ENCODE data around the gene SHISAL1. TPM values are rescaled to one million over a fixed set of nuclear protein-coding genes. Genes with fewer than 3 reads are reported as not detected.

Gene SHISAL1
- total RNA-seq, 1 experiment from 2014 or later: 1.1 TPM

DNA sequence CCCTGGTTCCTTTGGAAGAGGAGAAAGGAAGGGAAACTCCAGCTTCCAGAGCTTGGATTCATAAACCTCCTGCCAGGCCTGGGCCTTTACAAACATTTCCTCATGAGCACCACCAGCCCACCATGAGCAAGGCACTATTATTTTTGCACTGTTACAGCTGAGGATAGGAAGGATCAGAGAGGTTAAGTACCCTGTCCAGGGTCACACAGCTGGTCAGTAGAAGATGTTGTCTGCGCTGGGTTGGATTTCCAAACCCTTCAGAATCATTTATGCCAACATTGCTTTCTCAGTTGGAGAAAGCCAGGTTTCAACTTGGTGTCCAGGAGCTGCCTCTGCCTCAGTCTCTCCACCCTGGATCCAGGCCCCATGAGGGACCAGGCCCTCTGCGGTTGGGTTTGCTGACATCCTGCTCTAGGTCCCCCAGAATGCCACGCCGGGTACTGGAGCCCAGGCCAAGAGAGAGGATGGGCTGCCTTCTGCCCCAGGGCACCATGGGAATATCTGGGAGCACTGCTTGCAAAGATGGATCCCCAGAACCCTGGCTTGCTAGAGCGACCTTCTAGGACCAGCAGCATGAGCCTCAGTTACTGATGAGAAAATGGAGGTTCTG lies 29.7 kb upstream of the SHISAL1 start:
- no peaks in the 10 kb centered on the region for H3K9me3 ChIP-seq (ENCODE audit: low read length)
- ATAC-seq: no peak
- no peaks in the 10 kb centered on the region for H3K27me3 ChIP-seq (ENCODE audit: low read length)
- H3K27ac ChIP-seq (ENCODE audit: low read length): no peak overlapping the region
- CTCF ChIA-PET: no interaction called here
- H3K36me3 ChIP-seq (ENCODE audit: low read depth, low read length): no peaks in the 10 kb centered on the region
- no TSS peak for BruUV-seq (replicated peaks)
- H3K79me2 ChIP-seq (ENCODE audit: low read length): no peaks in the 10 kb centered on the region
- no peak overlapping the region for H3K4me3 ChIP-seq (ENCODE audit: low read length)
- H4K20me1 ChIP-seq (ENCODE audit: low read length): no peaks in the 10 kb centered on the region
- no peak overlapping the region for H3K9ac ChIP-seq (ENCODE audit: low read length)
- H3K4me1 ChIP-seq (ENCODE audit: insufficient read depth, low read length): peaks cover 16% of the 10 kb centered on the region; the same call in 1 of the 2 replicates
- intact Hi-C loops (cut with micrococcal nuclease): no loop called here
- H3F3A ChIP-seq (ENCODE audit: low read length, unreplicated experiment): no peaks in the 10 kb centered on the region
- no peaks in the 10 kb centered on the region for H3K9me2 ChIP-seq (replicated peaks; ENCODE audit: low read length)
- TF ChIP-seq, protein P1, sequence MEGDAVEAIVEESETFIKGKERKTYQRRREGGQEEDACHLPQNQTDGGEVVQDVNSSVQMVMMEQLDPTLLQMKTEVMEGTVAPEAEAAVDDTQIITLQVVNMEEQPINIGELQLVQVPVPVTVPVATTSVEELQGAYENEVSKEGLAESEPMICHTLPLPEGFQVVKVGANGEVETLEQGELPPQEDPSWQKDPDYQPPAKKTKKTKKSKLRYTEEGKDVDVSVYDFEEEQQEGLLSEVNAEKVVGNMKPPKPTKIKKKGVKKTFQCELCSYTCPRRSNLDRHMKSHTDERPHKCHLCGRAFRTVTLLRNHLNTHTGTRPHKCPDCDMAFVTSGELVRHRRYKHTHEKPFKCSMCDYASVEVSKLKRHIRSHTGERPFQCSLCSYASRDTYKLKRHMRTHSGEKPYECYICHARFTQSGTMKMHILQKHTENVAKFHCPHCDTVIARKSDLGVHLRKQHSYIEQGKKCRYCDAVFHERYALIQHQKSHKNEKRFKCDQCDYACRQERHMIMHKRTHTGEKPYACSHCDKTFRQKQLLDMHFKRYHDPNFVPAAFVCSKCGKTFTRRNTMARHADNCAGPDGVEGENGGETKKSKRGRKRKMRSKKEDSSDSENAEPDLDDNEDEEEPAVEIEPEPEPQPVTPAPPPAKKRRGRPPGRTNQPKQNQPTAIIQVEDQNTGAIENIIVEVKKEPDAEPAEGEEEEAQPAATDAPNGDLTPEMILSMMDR (conservative IDR thresholded peaks at IDR 0.05; ENCODE audit: low read depth, low read length): no peak
- TF ChIP-seq EZH2phosphoT487 (IDR thresholded peaks at IDR 0.05; ENCODE audit: borderline replicate concordance, low read length): no peak
- no peak for TF ChIP-seq EZH2 (IDR thresholded peaks at IDR 0.05; ENCODE audit: low read length, unreplicated experiment)
- POLR2A ChIA-PET (ENCODE audit: unreplicated experiment): no interaction called here
- H2AFZ ChIP-seq (ENCODE audit: low read length): no peak overlapping the region
- no peak for DNase-seq
- H3K4me2 ChIP-seq (ENCODE audit: low read length): no peak overlapping the region

DNA sequence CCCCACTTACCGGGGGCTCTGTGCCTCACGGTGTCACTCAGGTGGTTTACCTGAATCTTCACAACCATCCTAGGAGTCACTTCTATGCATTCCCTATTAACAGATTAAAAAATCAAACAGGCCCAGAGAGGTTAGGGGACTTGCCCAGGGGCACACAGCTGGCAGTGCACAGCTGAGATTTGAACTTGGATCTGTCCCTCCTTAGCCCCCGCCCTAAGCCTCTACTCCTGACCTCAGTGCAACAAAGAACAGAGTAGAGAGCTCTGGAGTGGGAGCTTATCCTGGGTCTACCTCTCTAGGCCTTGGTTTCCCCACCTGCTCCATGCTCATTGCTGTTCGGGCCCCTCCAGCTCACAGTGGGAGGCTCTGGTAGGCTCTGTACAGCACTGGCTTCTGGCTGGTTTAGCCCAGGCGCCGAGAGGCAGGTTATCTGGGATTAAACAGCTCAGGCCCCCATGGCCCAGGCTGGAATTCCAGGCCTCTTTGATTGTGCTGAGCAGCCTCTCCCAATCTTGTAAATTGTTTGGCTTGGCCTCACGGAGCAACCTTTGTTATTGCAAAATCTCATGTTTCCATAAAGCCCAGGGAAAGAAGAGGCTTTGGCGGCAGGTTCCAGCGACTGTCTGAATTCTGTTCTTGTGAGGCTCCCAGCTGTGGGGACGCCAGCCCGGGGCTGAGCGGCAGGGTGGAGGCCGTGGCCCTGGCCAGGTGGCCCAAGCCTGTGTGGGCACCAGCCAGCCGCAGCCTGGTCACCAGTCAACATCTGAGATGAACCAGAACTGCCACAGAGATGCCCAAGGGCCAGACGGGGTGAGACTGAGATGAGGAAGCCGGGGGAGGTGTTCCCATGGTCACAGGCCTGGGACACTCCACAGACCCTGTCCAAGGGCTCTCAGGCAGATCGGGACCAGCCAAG lies 28.9 kb upstream of the SHISAL1 start:
- H3F3A ChIP-seq (ENCODE audit: low read length, unreplicated experiment): no peaks in the 10 kb centered on the region
- no peaks in the 10 kb centered on the region for H3K36me3 ChIP-seq (ENCODE audit: low read depth, low read length)
- no peaks in the 10 kb centered on the region for H4K20me1 ChIP-seq (ENCODE audit: low read length)
- H3K9me3 ChIP-seq (ENCODE audit: low read length): no peaks in the 10 kb centered on the region
- no peak overlapping the region for H2AFZ ChIP-seq (ENCODE audit: low read length)
- no peak for DNase-seq
- POLR2A ChIA-PET (ENCODE audit: unreplicated experiment): no interaction called here
- no peak overlapping the region for H3K9ac ChIP-seq (ENCODE audit: low read length)
- ATAC-seq: no peak
- intact Hi-C loops (cut with micrococcal nuclease): no loop called here
- TF ChIP-seq EZH2 (IDR thresholded peaks at IDR 0.05; ENCODE audit: low read length, unreplicated experiment): no peak
- TF ChIP-seq, protein P1 (conservative IDR thresholded peaks at IDR 0.05; ENCODE audit: low read depth, low read length): no peak
- no peak for TF ChIP-seq EZH2phosphoT487 (IDR thresholded peaks at IDR 0.05; ENCODE audit: borderline replicate concordance, low read length)
- CTCF ChIA-PET: no interaction called here
- no peaks in the 10 kb centered on the region for H3K9me2 ChIP-seq (replicated peaks; ENCODE audit: low read length)
- no peak overlapping the region for H3K4me2 ChIP-seq (ENCODE audit: low read length)
- BruUV-seq (replicated peaks): no TSS peak
- H3K4me3 ChIP-seq (ENCODE audit: low read length): no peak overlapping the region
- no peaks in the 10 kb centered on the region for H3K27me3 ChIP-seq (ENCODE audit: low read length)
- no peaks in the 10 kb centered on the region for H3K79me2 ChIP-seq (ENCODE audit: low read length)
- H3K27ac ChIP-seq (ENCODE audit: low read length): no peak overlapping the region
- peaks cover 18% of the 10 kb centered on the region; the same call in 1 of the 2 replicates for H3K4me1 ChIP-seq (ENCODE audit: insufficient read depth, low read length)

Data from PC-3 (cell line).